Subcutaneous preadipocyte (primary cell): Measurements from ENCODE around the gene SMIM10. TPM values are rescaled to one million over a fixed set of nuclear protein-coding genes. Genes with fewer than 3 reads are reported as not detected.

Experiments used
- total RNA-seq: library from RNA; depleted of rRNA; stranded (reverse); fragments of >200 nt; gene quantifications from 2 replicates; pipeline ENCODE4 v1.2.3, GENCODE V29; 2012

The SMIM10 gene
- 7.2 and 9.2 TPM in 2 replicates for total RNA-seq

DNA sequence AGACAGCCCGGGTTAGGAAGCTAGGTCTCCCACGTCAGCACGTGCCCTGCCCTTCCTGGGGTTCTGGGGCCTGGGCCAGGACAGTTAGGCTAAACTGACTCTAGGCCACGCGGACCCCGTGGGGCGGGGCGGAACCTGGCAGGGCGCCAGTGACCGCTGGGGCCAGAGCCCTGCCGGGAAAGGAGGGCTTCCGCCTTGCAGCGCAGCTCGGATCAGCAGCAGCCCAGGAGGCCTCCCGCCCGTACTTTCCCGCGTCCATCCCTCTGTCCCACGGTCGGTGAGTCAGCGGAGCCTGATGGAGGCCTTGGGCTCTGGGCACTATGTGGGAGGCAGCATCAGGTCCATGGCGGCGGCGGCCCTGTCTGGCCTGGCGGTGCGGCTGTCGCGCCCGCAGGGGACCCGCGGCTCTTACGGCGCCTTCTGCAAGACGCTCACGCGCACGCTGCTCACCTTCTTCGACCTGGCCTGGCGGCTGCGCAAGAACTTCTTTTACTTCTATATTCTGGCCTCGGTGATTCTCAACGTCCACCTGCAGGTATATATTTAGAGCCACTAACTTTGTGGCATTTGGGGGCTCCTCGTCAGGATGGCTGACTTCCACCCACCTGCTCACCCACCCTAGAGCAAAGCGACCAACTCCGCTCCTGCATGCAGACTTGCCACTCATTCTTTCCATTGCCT lies at the start of gene SMIM10:
TSS of gene SMIM10 (plus strand) at position 191 of the 681 bp plus-strand sequence. CDS start at position 296, 105 bp downstream.

Other genes with a start within 250 kb of the SMIM10 start
- 5.5 and 6.6 TPM in 2 replicates for gene PABIR2, start 193.8 kb upstream of the SMIM10 start, total RNA-seq
- gene MOSPD1, start 75.7 kb upstream of the SMIM10 start, total RNA-seq = 12.3 and 14.7 TPM in 2 replicates
- gene RTL8B, start 31.6 kb downstream of the SMIM10 start, total RNA-seq = 6.1 and 7.0 TPM in 2 replicates
- gene RTL8C, start 41.4 kb downstream of the SMIM10 start, total RNA-seq = 38.3 and 47.0 TPM in 2 replicates
- gene RTL8A, start 61.1 kb downstream of the SMIM10 start, total RNA-seq = 6.2 and 8.8 TPM in 2 replicates
- gene SMIM10L2B, start 107.7 kb downstream of the SMIM10 start, total RNA-seq = 0.98 and 1.1 TPM in 2 replicates
- gene ETDB, start 129.5 kb downstream of the SMIM10 start, total RNA-seq = not detected in 2 replicates
- gene CT55, start 180.4 kb downstream of the SMIM10 start, total RNA-seq = not detected in 2 replicates